Sigmoid colon (tissue), 7 donors: Measurements from ENCODE around the gene SND1. TPM values are rescaled to one million over a fixed set of nuclear protein-coding genes. Genes with fewer than 3 reads are reported as not detected.

ENCODE experiments used
- DNase-seq: peaks from one replicate; pipeline ENCODE4 v3.0.0-alpha.2; 2019
- H3K27ac ChIP-seq, 4 donors: fragments of 200-600 bp; sonication (generic); one replicate each; pipeline ENCODE4 v1.5.1; 2016 to 2019; ENCODE audit warnings: mild to moderate bottlenecking in 1 of 4
- H3K27me3 ChIP-seq, 3 donors: fragments of 200-600 bp; sonication (generic); one replicate each; pipeline ENCODE4 v1.5.1; 2019; ENCODE audit warnings: mild to moderate bottlenecking in 1 of 3
- H3K36me3 ChIP-seq, 4 donors: fragments of 200-600 bp; sonication (generic); one replicate each; pipeline ENCODE4 v1.5.1; 2016 to 2019
- H3K4me1 ChIP-seq, 4 donors: fragments of 200-600 bp; sonication (generic); one replicate each; pipeline ENCODE4 v1.5.1; 2017 to 2019
- H3K4me3 ChIP-seq, 4 donors: fragments of 200-600 bp; sonication (generic); one replicate each; pipeline ENCODE4 v1.5.1; 2017 to 2019; ENCODE audit warnings: mild to moderate bottlenecking in 2 of 4, moderate library complexity in 1 of 4
- H3K9me3 ChIP-seq, 4 donors: fragments of 200-600 bp in 3 of 4; sonication (generic) in 3 of 4; one replicate each; pipeline versions ENCODE4 v1.5.1 to v1.6.1; 2013 to 2019
- EP300 ChIP-seq, 4 donors: sonication (generic); formaldehyde crosslinking; IDR thresholded peaks; one replicate each; pipeline ENCODE4 v1.6.1; 2017; ENCODE audit warnings: antibody characterized with exemption in 4 of 4
- POLR2A ChIP-seq, 2 donors: fragments of 450-650 bp; IDR thresholded peaks; one replicate each; pipeline ENCODE4 v1.6.1; 2016; ENCODE audit warnings: antibody characterized with exemption in 2 of 2, mild to moderate bottlenecking in 2 of 2, moderate library complexity in 2 of 2
- POLR2AphosphoS5 ChIP-seq, 4 donors: sonication (generic); formaldehyde crosslinking; IDR thresholded peaks; one replicate each; pipeline ENCODE4 v1.6.1; 2017; ENCODE audit warnings: antibody characterized with exemption in 4 of 4
- WGBS, 2 donors: extraction: QIAGEN DNeasy Blood & Tissue Kit; methylation state at CpG; one replicate each; pipeline ENCODE4 v1.1.7; 2013; 5-methylcytosine and 5-hydroxymethylcytosine counted together
- intact Hi-C: fragments of 100-400 bp; cut with DNase I; formaldehyde crosslinking; loops from one replicate; pipeline ENCODE4 v1.15.1; 2023
- polyA plus RNA-seq, 3 donors: library from polyadenylated mRNA; stranded (reverse); fragments of 200-250 nt; gene quantifications; one replicate each; pipeline ENCODE4 v1.2.3, GENCODE V29; 2013
- total RNA-seq, 4 donors: library from RNA; depleted of rRNA; stranded (reverse); fragments of >200 nt; gene quantifications; one replicate each; pipeline ENCODE4 v1.1.0, GENCODE V29; 2016
- TF ChIP-seq, protein P1 (sequence below), 4 experiments: fragments of 450-650 bp in 3 of 4; fragments of 200-600 bp in 1 of 4; IDR thresholded peaks; one replicate each; pipeline ENCODE4 v1.5.1; 2016 to 2019; ENCODE audit warnings: antibody characterized with exemption in 4 of 4, mild to moderate bottlenecking in 3 of 4, moderate library complexity in 2 of 4
- donor health status: healthy with polysubstance abuse.
- donor health status: Bipolar disorder and iron deficiency.
- donor health status: healthy.

Gene SND1
- total and polyA plus RNA-seq, 7 donors = 30.6 to 93.4 (median 71.3) TPM

DNA sequence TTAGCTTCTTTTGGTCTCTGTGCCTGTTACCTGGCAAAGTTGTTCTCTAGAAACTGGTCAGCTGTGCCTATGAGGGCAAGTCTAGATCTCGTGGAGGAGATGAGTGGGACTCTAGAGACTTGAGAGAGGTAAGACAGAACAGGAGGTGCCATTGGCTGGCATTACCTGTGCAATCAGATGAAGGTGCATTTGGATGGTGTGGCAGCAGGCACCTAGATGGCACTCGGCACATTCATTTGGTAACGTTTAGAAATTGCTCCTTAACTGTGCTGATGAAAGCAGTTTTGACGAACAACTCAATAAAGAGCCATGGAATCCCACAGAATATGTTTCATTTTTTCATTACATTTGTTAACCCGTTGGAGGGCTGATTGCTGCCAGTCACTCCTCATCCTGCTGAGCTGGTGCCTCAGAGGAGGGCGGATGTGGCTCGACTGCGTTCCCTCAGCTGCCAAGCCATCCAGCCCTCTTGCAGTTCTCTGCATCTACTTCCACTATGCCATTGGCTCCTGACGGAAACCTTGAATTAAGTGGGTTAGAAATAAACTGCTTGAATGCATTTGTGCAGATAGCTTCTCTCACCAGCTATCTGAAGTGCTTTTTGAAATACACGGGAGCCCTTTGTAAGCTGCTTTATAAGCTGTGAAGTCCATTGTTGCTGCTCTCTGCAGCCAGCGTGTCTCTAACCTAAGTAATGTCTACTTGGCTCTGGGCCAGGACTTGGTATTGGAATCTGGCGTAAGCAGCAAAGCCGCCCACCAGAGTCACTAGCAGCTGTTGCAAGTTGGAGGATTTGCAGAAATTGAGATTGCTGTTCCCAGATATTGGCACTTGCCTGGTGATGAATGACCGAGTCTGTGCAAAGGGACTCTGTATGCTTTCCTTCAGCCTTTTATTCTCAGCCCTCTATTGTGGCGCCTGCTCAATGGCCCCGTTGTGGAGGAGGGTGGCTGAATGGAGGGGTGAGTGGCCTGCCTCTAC, 291.8 kb downstream of the SND1 start:
- WGBS, 2 donors = 92 to 95% methylated on average over 16 of the region's 16 CpGs
- Histone ChIP-seq H3K4me3 (no peak overlapping the region), H3K4me1 (peaks cover 0 to 11% (median under 1%) of the 10 kb centered on the region in 4 donors), H3K27me3 (no peaks in the 10 kb centered on the region), H3K36me3 (no peaks in the 10 kb centered on the region), H3K9me3 (no peaks in the 10 kb centered on the region), H3K27ac (no peak overlapping the region)
- intact Hi-C loops = no loop called here
- no peak for TF ChIP-seq EP300 (IDR thresholded peaks at IDR 0.05)
- no peak for TF ChIP-seq POLR2A (IDR thresholded peaks at IDR 0.05)
- no peak for TF ChIP-seq POLR2AphosphoS5 (IDR thresholded peaks at IDR 0.05)
- TF ChIP-seq, protein P1, sequence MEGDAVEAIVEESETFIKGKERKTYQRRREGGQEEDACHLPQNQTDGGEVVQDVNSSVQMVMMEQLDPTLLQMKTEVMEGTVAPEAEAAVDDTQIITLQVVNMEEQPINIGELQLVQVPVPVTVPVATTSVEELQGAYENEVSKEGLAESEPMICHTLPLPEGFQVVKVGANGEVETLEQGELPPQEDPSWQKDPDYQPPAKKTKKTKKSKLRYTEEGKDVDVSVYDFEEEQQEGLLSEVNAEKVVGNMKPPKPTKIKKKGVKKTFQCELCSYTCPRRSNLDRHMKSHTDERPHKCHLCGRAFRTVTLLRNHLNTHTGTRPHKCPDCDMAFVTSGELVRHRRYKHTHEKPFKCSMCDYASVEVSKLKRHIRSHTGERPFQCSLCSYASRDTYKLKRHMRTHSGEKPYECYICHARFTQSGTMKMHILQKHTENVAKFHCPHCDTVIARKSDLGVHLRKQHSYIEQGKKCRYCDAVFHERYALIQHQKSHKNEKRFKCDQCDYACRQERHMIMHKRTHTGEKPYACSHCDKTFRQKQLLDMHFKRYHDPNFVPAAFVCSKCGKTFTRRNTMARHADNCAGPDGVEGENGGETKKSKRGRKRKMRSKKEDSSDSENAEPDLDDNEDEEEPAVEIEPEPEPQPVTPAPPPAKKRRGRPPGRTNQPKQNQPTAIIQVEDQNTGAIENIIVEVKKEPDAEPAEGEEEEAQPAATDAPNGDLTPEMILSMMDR (IDR thresholded peaks at IDR 0.05) = no peak
- no peak for DNase-seq

DNA sequence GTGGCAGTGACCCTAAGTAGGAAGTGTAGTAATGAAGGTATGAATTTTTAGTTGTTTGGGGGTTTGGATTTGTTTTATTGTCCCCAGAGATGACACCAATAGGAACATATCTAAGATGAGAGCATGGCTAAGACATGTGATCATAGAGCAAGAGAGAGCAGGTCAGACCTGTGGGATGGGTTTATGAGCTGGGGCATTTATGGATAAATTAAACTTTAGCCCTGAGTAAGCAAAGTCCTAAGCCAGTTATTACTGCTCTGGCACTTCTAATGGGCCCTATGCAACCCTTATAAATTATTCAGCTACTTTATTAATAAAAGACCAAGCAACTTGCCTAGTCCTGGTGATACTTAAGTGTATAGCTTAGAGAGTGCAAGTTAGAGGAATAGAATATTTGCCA, 294.1 kb downstream of the SND1 start:
- TF ChIP-seq, protein P1 (IDR thresholded peaks at IDR 0.05) = no peak
- no peak for TF ChIP-seq EP300 (IDR thresholded peaks at IDR 0.05)
- no peak for TF ChIP-seq POLR2A (IDR thresholded peaks at IDR 0.05)
- no peak for TF ChIP-seq POLR2AphosphoS5 (IDR thresholded peaks at IDR 0.05)
- no peak for DNase-seq
- intact Hi-C loops = no loop called here

DNA sequence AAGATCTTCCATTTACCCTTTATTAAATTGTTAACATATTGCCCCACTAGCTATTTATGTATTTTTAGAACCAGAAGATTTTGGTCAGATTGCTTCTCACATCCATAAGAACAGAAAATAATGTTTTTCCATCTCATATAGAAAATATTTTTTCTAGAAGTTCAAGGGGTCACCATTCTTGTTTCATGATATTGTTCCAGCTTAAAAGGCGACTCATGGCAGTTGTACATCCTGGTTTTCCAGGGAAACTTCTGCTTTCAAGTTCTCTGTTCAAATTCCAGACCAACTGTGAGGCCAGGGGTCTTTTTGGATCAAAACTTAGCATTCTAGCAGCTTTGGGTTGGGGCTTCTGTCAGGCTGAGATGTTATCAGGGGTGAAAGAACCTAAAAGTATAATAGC, 294.9 kb downstream of the SND1 start:
- Histone ChIP-seq H3K27ac (no peak overlapping the region), H3K9me3 (no peaks in the 10 kb centered on the region), H3K4me1 (peaks cover 0 to 27% (median 15%) of the 10 kb centered on the region in 4 donors), H3K27me3 (no peaks in the 10 kb centered on the region), H3K4me3 (no peak overlapping the region), H3K36me3 (no peaks in the 10 kb centered on the region)
- WGBS, 2 donors = 89 to 99% methylated on average over 1 of the region's 1 CpG
- no peak for DNase-seq
- intact Hi-C loops = no loop called here
- TF ChIP-seq, protein P1 (IDR thresholded peaks at IDR 0.05) = no peak
- TF ChIP-seq EP300 (IDR thresholded peaks at IDR 0.05) (no peak), POLR2A (IDR thresholded peaks at IDR 0.05) (no peak), POLR2AphosphoS5 (IDR thresholded peaks at IDR 0.05) (no peak)

More for the DNA sequence above, 294.1 kb downstream of the SND1 start:
- no peak overlapping the region for H3K27ac ChIP-seq
- H3K4me3 ChIP-seq = no peak overlapping the region
- H3K36me3 ChIP-seq = no peaks in the 10 kb centered on the region
- no peaks in the 10 kb centered on the region for H3K9me3 ChIP-seq
- H3K27me3 ChIP-seq = no peaks in the 10 kb centered on the region
- H3K4me1 ChIP-seq = peaks cover 0 to 27% (median 15%) of the 10 kb centered on the region in 4 donors

DNA sequence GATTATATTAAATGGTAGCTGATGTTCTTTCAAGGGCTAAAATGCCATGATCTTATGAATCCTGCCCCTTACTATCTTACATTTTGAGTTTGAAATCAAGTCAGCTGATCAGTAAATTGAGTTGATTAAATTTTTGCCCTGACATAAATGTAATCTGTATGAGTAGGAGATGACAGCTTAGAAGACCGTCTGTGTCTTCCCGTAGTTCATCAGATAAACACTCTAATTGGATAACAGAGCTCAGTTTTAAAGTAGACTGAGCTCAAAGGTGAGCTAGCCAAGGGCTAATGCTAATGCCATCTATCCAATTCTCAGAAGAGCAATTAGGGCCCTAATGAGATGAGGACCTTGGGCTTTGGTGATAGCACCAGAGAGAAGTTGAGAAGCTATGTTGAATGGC, 296.3 kb downstream of the SND1 start:
- DNase-seq = no peak
- no peaks in the 10 kb centered on the region for H3K27me3 ChIP-seq
- WGBS, 2 donors = 97 to 99% methylated on average over 2 of the region's 2 CpGs
- no peak overlapping the region for H3K4me3 ChIP-seq
- no peaks in the 10 kb centered on the region for H3K36me3 ChIP-seq
- intact Hi-C loops = no loop called here
- no peak overlapping the region for H3K27ac ChIP-seq
- no peak for TF ChIP-seq POLR2A (IDR thresholded peaks at IDR 0.05)
- TF ChIP-seq, protein P1 (IDR thresholded peaks at IDR 0.05) = no peak
- TF ChIP-seq POLR2AphosphoS5 (IDR thresholded peaks at IDR 0.05) = no peak
- no peak for TF ChIP-seq EP300 (IDR thresholded peaks at IDR 0.05)
- H3K4me1 ChIP-seq = peaks cover 0 to 29% (median 15%) of the 10 kb centered on the region in 4 donors
- H3K9me3 ChIP-seq = no peaks in the 10 kb centered on the region
